Panc1 (cell line): ENCODE data around the gene BRINP3.

Experiments used
- POLR2AphosphoS5 ChIP-seq: IDR thresholded peaks from 2 replicates; pipeline ENCODE4 v1.6.1; 2012; ENCODE audit warnings: mild to moderate bottlenecking, low read depth, low read length, moderate library complexity
- SIN3A ChIP-seq: IDR thresholded peaks from 2 replicates; pipeline ENCODE4 v1.6.1; 2012; ENCODE audit warnings: low read depth, mild to moderate bottlenecking, low read length, moderate library complexity, borderline replicate concordance; ENCODE audit not compliant: insufficient read depth
- TCF7L2 ChIP-seq: IDR thresholded peaks from 2 replicates; pipeline ENCODE4 v1.6.1; 2011; ENCODE audit warnings: mild to moderate bottlenecking, low read depth, low read length, inconsistent platforms
- TF ChIP-seq, protein P1 (sequence below): fragments of 450-650 bp; IDR thresholded peaks from 2 replicates; pipeline ENCODE4 v1.5.1; 2017; ENCODE audit warnings: mild to moderate bottlenecking
- TF ChIP-seq, protein P2 (sequence below), 2 experiments: IDR thresholded peaks; 2 replicates each; pipeline ENCODE4 v1.6.1; 2011 to 2012; ENCODE audit warnings: low read depth in 2 of 2, control low read depth in 1 of 2, low read length in 1 of 2, mild to moderate bottlenecking in 1 of 2, moderate library complexity in 1 of 2; ENCODE audit not compliant: insufficient read depth in 1 of 2

GRCh38 chr1:190101756-190102155 lies 375.9 kb downstream of the BRINP3 start:
- TF ChIP-seq, protein P1, sequence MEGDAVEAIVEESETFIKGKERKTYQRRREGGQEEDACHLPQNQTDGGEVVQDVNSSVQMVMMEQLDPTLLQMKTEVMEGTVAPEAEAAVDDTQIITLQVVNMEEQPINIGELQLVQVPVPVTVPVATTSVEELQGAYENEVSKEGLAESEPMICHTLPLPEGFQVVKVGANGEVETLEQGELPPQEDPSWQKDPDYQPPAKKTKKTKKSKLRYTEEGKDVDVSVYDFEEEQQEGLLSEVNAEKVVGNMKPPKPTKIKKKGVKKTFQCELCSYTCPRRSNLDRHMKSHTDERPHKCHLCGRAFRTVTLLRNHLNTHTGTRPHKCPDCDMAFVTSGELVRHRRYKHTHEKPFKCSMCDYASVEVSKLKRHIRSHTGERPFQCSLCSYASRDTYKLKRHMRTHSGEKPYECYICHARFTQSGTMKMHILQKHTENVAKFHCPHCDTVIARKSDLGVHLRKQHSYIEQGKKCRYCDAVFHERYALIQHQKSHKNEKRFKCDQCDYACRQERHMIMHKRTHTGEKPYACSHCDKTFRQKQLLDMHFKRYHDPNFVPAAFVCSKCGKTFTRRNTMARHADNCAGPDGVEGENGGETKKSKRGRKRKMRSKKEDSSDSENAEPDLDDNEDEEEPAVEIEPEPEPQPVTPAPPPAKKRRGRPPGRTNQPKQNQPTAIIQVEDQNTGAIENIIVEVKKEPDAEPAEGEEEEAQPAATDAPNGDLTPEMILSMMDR = no peak
- no peak for TF ChIP-seq POLR2AphosphoS5
- TF ChIP-seq, protein P2, sequence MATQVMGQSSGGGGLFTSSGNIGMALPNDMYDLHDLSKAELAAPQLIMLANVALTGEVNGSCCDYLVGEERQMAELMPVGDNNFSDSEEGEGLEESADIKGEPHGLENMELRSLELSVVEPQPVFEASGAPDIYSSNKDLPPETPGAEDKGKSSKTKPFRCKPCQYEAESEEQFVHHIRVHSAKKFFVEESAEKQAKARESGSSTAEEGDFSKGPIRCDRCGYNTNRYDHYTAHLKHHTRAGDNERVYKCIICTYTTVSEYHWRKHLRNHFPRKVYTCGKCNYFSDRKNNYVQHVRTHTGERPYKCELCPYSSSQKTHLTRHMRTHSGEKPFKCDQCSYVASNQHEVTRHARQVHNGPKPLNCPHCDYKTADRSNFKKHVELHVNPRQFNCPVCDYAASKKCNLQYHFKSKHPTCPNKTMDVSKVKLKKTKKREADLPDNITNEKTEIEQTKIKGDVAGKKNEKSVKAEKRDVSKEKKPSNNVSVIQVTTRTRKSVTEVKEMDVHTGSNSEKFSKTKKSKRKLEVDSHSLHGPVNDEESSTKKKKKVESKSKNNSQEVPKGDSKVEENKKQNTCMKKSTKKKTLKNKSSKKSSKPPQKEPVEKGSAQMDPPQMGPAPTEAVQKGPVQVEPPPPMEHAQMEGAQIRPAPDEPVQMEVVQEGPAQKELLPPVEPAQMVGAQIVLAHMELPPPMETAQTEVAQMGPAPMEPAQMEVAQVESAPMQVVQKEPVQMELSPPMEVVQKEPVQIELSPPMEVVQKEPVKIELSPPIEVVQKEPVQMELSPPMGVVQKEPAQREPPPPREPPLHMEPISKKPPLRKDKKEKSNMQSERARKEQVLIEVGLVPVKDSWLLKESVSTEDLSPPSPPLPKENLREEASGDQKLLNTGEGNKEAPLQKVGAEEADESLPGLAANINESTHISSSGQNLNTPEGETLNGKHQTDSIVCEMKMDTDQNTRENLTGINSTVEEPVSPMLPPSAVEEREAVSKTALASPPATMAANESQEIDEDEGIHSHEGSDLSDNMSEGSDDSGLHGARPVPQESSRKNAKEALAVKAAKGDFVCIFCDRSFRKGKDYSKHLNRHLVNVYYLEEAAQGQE (IDR thresholded peaks at IDR 0.05; ENCODE audit: insufficient read depth in 1 of 2, low read depth in 2 of 2, low read length in 1 of 2) = no peak
- TF ChIP-seq TCF7L2 = no peak
- no peak for TF ChIP-seq SIN3A
